ENCODE data around the gene GSK3A. TPM values are rescaled to one million over a fixed set of nuclear protein-coding genes. Genes with fewer than 3 reads are reported as not detected.

Gene GSK3A
- total RNA-seq, 1 donor from 2014 or later, result 56.6 TPM

GRCh38 chr19:42199440-42200115 lies 42.8 kb downstream of the GSK3A start:
- Mint-ChIP-seq H3K9me3 (no peaks in the 10 kb centered on the region), H3K4me1 (ENCODE audit: low read depth) (peaks cover 83% of the 10 kb centered on the region), H3K27ac (peak overlapping the region; percentile 92), H3K27me3 (ENCODE audit: insufficient read depth) (no peaks in the 10 kb centered on the region), H3K36me3 (ENCODE audit: low read depth) (peaks cover 55% of the 10 kb centered on the region), H3K4me3 (peak overlapping the region; percentile 77)
- peak; percentile 75 for DNase-seq (ENCODE audit: low spot score)
- intact Hi-C loops (cut with micrococcal nuclease), result loop anchor here (1.0 to 5.0 kb wide), 5 partner anchors 15 to 91 kb away; partner anchors contain the start of gene POU2F2

GRCh38 chr19:42198676-42199439 lies 43.5 kb downstream of the GSK3A start:
- Mint-ChIP-seq H3K36me3 (ENCODE audit: low read depth) (peaks cover 54% of the 10 kb centered on the region), H3K27ac (peak overlapping the region; percentile 92), H3K27me3 (ENCODE audit: insufficient read depth) (no peaks in the 10 kb centered on the region), H3K9me3 (peaks cover 5% of the 10 kb centered on the region), H3K4me1 (ENCODE audit: low read depth) (peaks cover 75% of the 10 kb centered on the region), H3K4me3 (peak overlapping the region; percentile 77)
- intact Hi-C loops (cut with micrococcal nuclease), result loop anchor here (1.0 kb wide), 4 partner anchors 15 to 91 kb away; partner anchors contain the start of gene POU2F2
- peak; percentile 81 for DNase-seq (ENCODE audit: low spot score)

- H3K4me1 Mint-ChIP-seq (ENCODE audit: low read depth), result peaks cover 61% of the 10 kb centered on the region
- H3K4me3 Mint-ChIP-seq, result peak overlapping the region; percentile 54
- peaks cover 13% of the 10 kb centered on the region for H3K9me3 Mint-ChIP-seq
- H3K27ac Mint-ChIP-seq, result peak overlapping the region; percentile 80
- intact Hi-C loops (cut with micrococcal nuclease), result no loop called here
- no peaks in the 10 kb centered on the region for H3K27me3 Mint-ChIP-seq (ENCODE audit: insufficient read depth)
- peaks cover 49% of the 10 kb centered on the region for H3K36me3 Mint-ChIP-seq (ENCODE audit: low read depth)
- DNase-seq (ENCODE audit: low spot score), result no peak
Measured at GRCh38 chr19:42197375-42197817, 45.0 kb downstream of the GSK3A start.

GRCh38 chr19:42196011-42197001 lies 46.1 kb downstream of the GSK3A start:
- Mint-ChIP-seq H3K9me3 (peaks cover 13% of the 10 kb centered on the region), H3K27me3 (ENCODE audit: insufficient read depth) (no peaks in the 10 kb centered on the region), H3K4me1 (ENCODE audit: low read depth) (peaks cover 61% of the 10 kb centered on the region), H3K36me3 (ENCODE audit: low read depth) (peaks cover 48% of the 10 kb centered on the region), H3K4me3 (no peak overlapping the region), H3K27ac (no peak overlapping the region)
- no peak for DNase-seq (ENCODE audit: low spot score)
- intact Hi-C loops (cut with micrococcal nuclease), result no loop called here

- H3K27ac Mint-ChIP-seq, result no peak overlapping the region
- DNase-seq (ENCODE audit: low spot score), result no peak
- peaks cover 41% of the 10 kb centered on the region for H3K4me1 Mint-ChIP-seq (ENCODE audit: low read depth)
- H3K9me3 Mint-ChIP-seq, result peaks cover 13% of the 10 kb centered on the region
- intact Hi-C loops (cut with micrococcal nuclease), result no loop called here
- no peaks in the 10 kb centered on the region for H3K27me3 Mint-ChIP-seq (ENCODE audit: insufficient read depth)
- H3K36me3 Mint-ChIP-seq (ENCODE audit: low read depth), result peaks cover 29% of the 10 kb centered on the region
- no peak overlapping the region for H3K4me3 Mint-ChIP-seq
Measured at GRCh38 chr19:42193706-42194105, 48.7 kb downstream of the GSK3A start.

GRCh38 chr19:42193294-42193693 lies 49.1 kb downstream of the GSK3A start:
- Mint-ChIP-seq H3K27ac (no peak overlapping the region), H3K4me3 (no peak overlapping the region), H3K27me3 (ENCODE audit: insufficient read depth) (no peaks in the 10 kb centered on the region), H3K4me1 (ENCODE audit: low read depth) (peaks cover 37% of the 10 kb centered on the region), H3K9me3 (peaks cover 13% of the 10 kb centered on the region), H3K36me3 (ENCODE audit: low read depth) (peaks cover 26% of the 10 kb centered on the region)
- intact Hi-C loops (cut with micrococcal nuclease), result no loop called here
- no peak for DNase-seq (ENCODE audit: low spot score)

- H3K4me1 Mint-ChIP-seq (ENCODE audit: low read depth), result peaks cover 29% of the 10 kb centered on the region
- H3K27ac Mint-ChIP-seq, result peak overlapping the region; percentile 1
- H3K36me3 Mint-ChIP-seq (ENCODE audit: low read depth), result peaks cover 20% of the 10 kb centered on the region
- H3K27me3 Mint-ChIP-seq (ENCODE audit: insufficient read depth), result no peaks in the 10 kb centered on the region
- no peak for DNase-seq (ENCODE audit: low spot score)
- intact Hi-C loops (cut with micrococcal nuclease), result no loop called here
- peaks cover 13% of the 10 kb centered on the region for H3K9me3 Mint-ChIP-seq
- H3K4me3 Mint-ChIP-seq, result peak overlapping the region; percentile 40
Measured at GRCh38 chr19:42191855-42192254, 50.5 kb downstream of the GSK3A start.

GRCh38 chr19:42191330-42191729 lies 51.1 kb downstream of the GSK3A start:
- Mint-ChIP-seq H3K4me3 (no peak overlapping the region), H3K27me3 (ENCODE audit: insufficient read depth) (no peaks in the 10 kb centered on the region)
- intact Hi-C loops (cut with micrococcal nuclease), result no loop called here

GRCh38 chr19:42189133-42189532 lies 53.3 kb downstream of the GSK3A start:
- intact Hi-C loops (cut with micrococcal nuclease), result no loop called here
- Mint-ChIP-seq H3K27me3 (ENCODE audit: insufficient read depth) (peaks cover 2% of the 10 kb centered on the region), H3K9me3 (peaks cover 11% of the 10 kb centered on the region), H3K27ac (no peak overlapping the region), H3K4me1 (ENCODE audit: low read depth) (peaks cover 45% of the 10 kb centered on the region), H3K4me3 (no peak overlapping the region), H3K36me3 (ENCODE audit: low read depth) (peaks cover 10% of the 10 kb centered on the region)
- no peak for DNase-seq (ENCODE audit: low spot score)

More at GRCh38 chr19:42191330-42191729, 51.1 kb downstream of the GSK3A start:
- peak overlapping the region; percentile 40 for H3K27ac Mint-ChIP-seq
- H3K4me1 Mint-ChIP-seq (ENCODE audit: low read depth), result peaks cover 29% of the 10 kb centered on the region
- DNase-seq (ENCODE audit: low spot score), result no peak
- peaks cover 15% of the 10 kb centered on the region for H3K36me3 Mint-ChIP-seq (ENCODE audit: low read depth)
- peaks cover 13% of the 10 kb centered on the region for H3K9me3 Mint-ChIP-seq

- H3K27ac Mint-ChIP-seq, result no peak overlapping the region
- no peak overlapping the region for H3K4me3 Mint-ChIP-seq
- peaks cover 46% of the 10 kb centered on the region for H3K4me1 Mint-ChIP-seq (ENCODE audit: low read depth)
- peaks cover 7% of the 10 kb centered on the region for H3K36me3 Mint-ChIP-seq (ENCODE audit: low read depth)
- peaks cover 6% of the 10 kb centered on the region for H3K9me3 Mint-ChIP-seq
- no peak for DNase-seq (ENCODE audit: low spot score)
- H3K27me3 Mint-ChIP-seq (ENCODE audit: insufficient read depth), result peaks cover 2% of the 10 kb centered on the region
- intact Hi-C loops (cut with micrococcal nuclease), result no loop called here
Measured at GRCh38 chr19:42188665-42189064, 53.7 kb downstream of the GSK3A start.

- H3K4me3 Mint-ChIP-seq, result peak overlapping the region; percentile 25
- intact Hi-C loops (cut with micrococcal nuclease), result loop anchor here (2.0 kb wide), 2 partner anchors 32 to 98 kb away; partner anchors contain the start of gene DEDD2
- no peaks in the 10 kb centered on the region for H3K9me3 Mint-ChIP-seq
- H3K4me1 Mint-ChIP-seq (ENCODE audit: low read depth), result peaks cover 45% of the 10 kb centered on the region
- DNase-seq (ENCODE audit: low spot score), result peak; percentile 41
- peak overlapping the region; percentile 59 for H3K27ac Mint-ChIP-seq
- H3K27me3 Mint-ChIP-seq (ENCODE audit: insufficient read depth), result peaks cover 8% of the 10 kb centered on the region
- H3K36me3 Mint-ChIP-seq (ENCODE audit: low read depth), result peaks cover 5% of the 10 kb centered on the region
Measured at GRCh38 chr19:42185277-42185676, 57.1 kb downstream of the GSK3A start.

GRCh38 chr19:42184401-42184861 lies 58.0 kb downstream of the GSK3A start:
- peak; percentile 56 for DNase-seq (ENCODE audit: low spot score)
- peaks cover 45% of the 10 kb centered on the region for H3K4me1 Mint-ChIP-seq (ENCODE audit: low read depth)
- H3K27ac Mint-ChIP-seq, result peak overlapping the region; percentile 54
- H3K9me3 Mint-ChIP-seq, result no peaks in the 10 kb centered on the region
- intact Hi-C loops (cut with micrococcal nuclease), result loop anchor here (1.0 to 2.0 kb wide), 6 partner anchors 8 to 98 kb away; partner anchors contain the start of gene DEDD2
- H3K36me3 Mint-ChIP-seq (ENCODE audit: low read depth), result peaks cover 5% of the 10 kb centered on the region
- peaks cover 15% of the 10 kb centered on the region for H3K27me3 Mint-ChIP-seq (ENCODE audit: insufficient read depth)
- peak overlapping the region; percentile 19 for H3K4me3 Mint-ChIP-seq
